NOMO-1 treated with dmso at 0.1 percent for 144 hours (cell line): ENCODE measurements around the gene KATNAL2.
"Not testable (repeated sequence)": the region's sequence is repeated elsewhere in the genome, so short reads cannot be mapped to it uniquely, and the experiment has no call there.

ENCODE experiments used
- DNase-seq: peaks from one replicate; lab custom pipeline; 2025; ENCODE audit not compliant: unreplicated experiment; lab: John Stamatoyannopoulos, UW

Gene KATNAL2

GRCh38 chr18:47030887-47031286 lies 113.5 kb downstream of the KATNAL2 start:
- DNase-seq: not testable (repeated sequence)

GRCh38 chr18:47032945-47033344 lies 115.5 kb downstream of the KATNAL2 start:
- DNase-seq: no peak

- DNase-seq: not testable (repeated sequence)
Measured at GRCh38 chr18:47034591-47034990, 117.2 kb downstream of the KATNAL2 start.

- no peak for DNase-seq
Measured at GRCh38 chr18:47035156-47035671, 117.8 kb downstream of the KATNAL2 start, which contains the start of gene ELOA2. Gene ELOA2 (minus strand): TSS chr18:47035621. CDS start chr18:47035264, 357 bp downstream.

- no peak for DNase-seq
Measured at GRCh38 chr18:47036298-47036874, 119.0 kb downstream of the KATNAL2 start.

- DNase-seq: no peak
Measured at GRCh38 chr18:47036927-47037578, 119.7 kb downstream of the KATNAL2 start.

GRCh38 chr18:47040982-47041381 lies 123.6 kb downstream of the KATNAL2 start:
- no peak for DNase-seq

GRCh38 chr18:47050468-47050867 lies 133.1 kb downstream of the KATNAL2 start:
- no peak for DNase-seq

GRCh38 chr18:47054369-47054768 lies 137.0 kb downstream of the KATNAL2 start:
- no peak for DNase-seq

GRCh38 chr18:47062471-47062870 lies 145.1 kb downstream of the KATNAL2 start:
- DNase-seq: no peak

- DNase-seq: no peak
Measured at GRCh38 chr18:47063096-47063495, 145.7 kb downstream of the KATNAL2 start.

GRCh38 chr18:47067648-47068047 lies 150.2 kb downstream of the KATNAL2 start:
- no peak for DNase-seq

- DNase-seq: no peak
Measured at GRCh38 chr18:47075098-47075883, 157.9 kb downstream of the KATNAL2 start.

GRCh38 chr18:47077111-47077510 lies 159.7 kb downstream of the KATNAL2 start:
- DNase-seq: no peak

GRCh38 chr18:47080872-47081271 lies 163.5 kb downstream of the KATNAL2 start:
- no peak for DNase-seq

GRCh38 chr18:47081578-47081977 lies 164.2 kb downstream of the KATNAL2 start:
- no peak for DNase-seq

GRCh38 chr18:47087676-47088075 lies 170.3 kb downstream of the KATNAL2 start:
- no peak for DNase-seq

- DNase-seq: no peak
Measured at GRCh38 chr18:47095810-47096209, 178.4 kb downstream of the KATNAL2 start.

GRCh38 chr18:47100212-47100831 lies 182.9 kb downstream of the KATNAL2 start:
- no peak for DNase-seq

GRCh38 chr18:47108373-47108772 lies 191.0 kb downstream of the KATNAL2 start:
- DNase-seq: no peak

- no peak for DNase-seq
Measured at GRCh38 chr18:47108998-47109405, 191.6 kb downstream of the KATNAL2 start.
